Mesothelial cell of epicardium (in vitro differentiated cells): Measurements from ENCODE around the gene C5orf46. TPM values are rescaled to one million over a fixed set of nuclear protein-coding genes. Genes with fewer than 3 reads are reported as not detected.

Experiments used
- DNase-seq, 2 experiments: peaks; one replicate each; pipeline ENCODE4 v3.0.0; 2021; ENCODE audit warnings: low spot score in 2 of 2; ENCODE audit not compliant: unreplicated experiment in 2 of 2
- H3K27ac Mint-ChIP-seq: 2 replicates; pipeline ENCODE4 v1.8.0; 2021; ENCODE audit warnings: mixed read lengths
- H3K27me3 Mint-ChIP-seq: 2 replicates; pipeline ENCODE4 v1.8.0; 2021; ENCODE audit warnings: low read depth, mixed read lengths
- H3K36me3 Mint-ChIP-seq: 2 replicates; pipeline ENCODE4 v1.8.0; 2021; ENCODE audit warnings: mixed read lengths
- H3K4me1 Mint-ChIP-seq: 2 replicates; pipeline ENCODE4 v1.8.0; 2021; ENCODE audit warnings: mixed read lengths
- H3K4me3 Mint-ChIP-seq: 2 replicates; pipeline ENCODE4 v1.8.0; 2021; ENCODE audit warnings: mild to moderate bottlenecking, moderate library complexity, mixed read lengths
- H3K9me3 Mint-ChIP-seq: 2 replicates; pipeline ENCODE4 v1.8.0; 2021; ENCODE audit warnings: mixed read lengths
- CTCF ChIP-seq: fragments of 200-600 bp; sonication (generic); IDR thresholded peaks from one replicate; pipeline ENCODE4 v1.5.0; 2021; ENCODE audit warnings: antibody characterized with exemption; ENCODE audit not compliant: unreplicated experiment
- total RNA-seq: library from RNA; stranded (reverse); gene quantifications from 3 replicates; pipeline ENCODE4 v1.2.1, GENCODE V29; 2021

Gene C5orf46
- total RNA-seq, 1 donor from 2014 or later: 0.42 TPM

- H3K9me3 Mint-ChIP-seq: peaks cover 7% of the 10 kb centered on the region
Measured at GRCh38 chr5:147911427-147911826, 5.1 kb upstream of the C5orf46 start.

GRCh38 chr5:147904110-147904509, 2.2 kb downstream of the C5orf46 start:
- no peak for DNase-seq
- Mint-ChIP-seq H3K27me3 (no peaks in the 10 kb centered on the region), H3K27ac (peak overlapping the region; percentile 44), H3K4me3 (no peak overlapping the region), H3K4me1 (peaks cover 27% of the 10 kb centered on the region), H3K9me3 (peaks cover 5% of the 10 kb centered on the region), H3K36me3 (no peaks in the 10 kb centered on the region)
- no peak for TF ChIP-seq CTCF

More at GRCh38 chr5:147911427-147911826, 5.1 kb upstream of the C5orf46 start:
- Mint-ChIP-seq H3K4me1 (peaks cover 4% of the 10 kb centered on the region), H3K27ac (no peak overlapping the region), H3K27me3 (peaks cover 3% of the 10 kb centered on the region), H3K4me3 (no peak overlapping the region), H3K36me3 (no peaks in the 10 kb centered on the region)
- DNase-seq: no peak
- TF ChIP-seq CTCF: no peak

- H3K36me3 Mint-ChIP-seq: no peaks in the 10 kb centered on the region
- peak overlapping the region; percentile 27 for H3K27ac Mint-ChIP-seq
- no peak for TF ChIP-seq CTCF
- no peak overlapping the region for H3K4me3 Mint-ChIP-seq
- peaks cover 5% of the 10 kb centered on the region for H3K9me3 Mint-ChIP-seq
- DNase-seq: no peak
- peaks cover 7% of the 10 kb centered on the region for H3K27me3 Mint-ChIP-seq
- peaks cover 27% of the 10 kb centered on the region for H3K4me1 Mint-ChIP-seq
Measured at GRCh38 chr5:147902609-147903115, 3.7 kb downstream of the C5orf46 start.

- Mint-ChIP-seq H3K36me3 (no peaks in the 10 kb centered on the region), H3K4me1 (peaks cover 24% of the 10 kb centered on the region), H3K27me3 (peaks cover 10% of the 10 kb centered on the region), H3K9me3 (peaks cover 5% of the 10 kb centered on the region), H3K27ac (peak overlapping the region; percentile 26), H3K4me3 (no peak overlapping the region)
- DNase-seq: no peak
- no peak for TF ChIP-seq CTCF
Measured at GRCh38 chr5:147901599-147902039, 4.7 kb downstream of the C5orf46 start.

- Mint-ChIP-seq H3K36me3 (no peaks in the 10 kb centered on the region), H3K4me3 (no peak overlapping the region), H3K9me3 (peaks cover 5% of the 10 kb centered on the region), H3K4me1 (peaks cover 9% of the 10 kb centered on the region), H3K27me3 (peaks cover 10% of the 10 kb centered on the region), H3K27ac (no peak overlapping the region)
- TF ChIP-seq CTCF: no peak
- DNase-seq: no peak
Measured at GRCh38 chr5:147898875-147899401, 7.4 kb downstream of the C5orf46 start.
